Measurements from ENCODE around the gene CLEC2A.
A peak's percentile ranks its signal among the peaks of the same experiment; 100 is the strongest.

The CLEC2A gene

DNA sequence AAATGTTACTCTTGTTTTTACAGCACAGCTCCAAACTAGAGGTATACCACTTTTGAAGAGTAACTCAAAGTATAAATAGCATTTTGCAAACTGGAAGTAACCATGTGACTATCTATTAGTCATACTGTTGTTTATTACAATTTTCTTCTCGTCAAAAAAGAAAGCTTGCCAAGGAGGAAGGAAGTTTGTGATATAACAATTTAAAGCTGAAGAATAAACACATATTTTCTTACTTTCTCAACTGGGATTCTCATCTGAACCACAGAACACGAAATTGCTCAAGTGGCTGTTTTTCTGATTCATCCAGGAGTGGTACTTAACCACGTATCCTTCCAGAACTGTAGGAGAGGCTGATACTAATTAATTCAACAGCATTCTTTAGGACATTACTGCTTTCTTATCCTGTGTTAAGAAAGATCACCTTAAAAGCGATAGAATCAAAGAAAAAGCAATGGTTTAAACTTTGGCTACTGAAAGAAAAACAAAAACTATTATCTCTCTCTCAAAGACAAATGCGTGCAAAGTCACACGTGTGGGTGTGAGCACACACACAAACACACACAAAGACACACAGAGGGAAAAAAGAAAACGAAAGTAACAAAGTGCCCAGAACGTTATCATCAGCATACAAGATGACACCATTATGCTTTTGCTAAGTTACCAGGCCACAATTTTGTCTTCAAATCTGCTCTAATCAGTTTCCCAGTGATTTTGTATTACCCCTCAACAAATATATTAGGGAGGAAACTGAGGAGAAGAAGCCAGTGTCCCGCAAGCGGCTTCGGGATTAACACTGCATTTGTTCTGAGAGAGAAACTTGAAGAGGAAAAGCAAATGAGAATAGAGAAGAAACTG, 62.6 kb downstream of the CLEC2A start, which contains the start of gene CLEC2B:
CLEC2B (minus strand) TSS at position 48 of the 855 bp plus-strand sequence.
- peaks cover 8% of the 10 kb centered on the region; the same call in 1 of the 2 replicates for H3K4me1 ChIP-seq
- H3K4me2 ChIP-seq = peak within 1 kb of the TSS; percentile 59
- peaks cover 56% of the 10 kb centered on the region for H3K27me3 ChIP-seq
- no peaks in the 10 kb centered on the region for H3K36me3 ChIP-seq
- 0 out of 2 replicates have a peak, but pooled peaks cover 4% of the 10 kb centered on the region for H3K9me3 ChIP-seq
- no peak within 1 kb of the TSS for H3K9ac ChIP-seq
- peak within 1 kb of the TSS; percentile 44 for H3K4me3 ChIP-seq
- peaks cover 34% of the 10 kb centered on the region for H4K20me1 ChIP-seq
- TF ChIP-seq Cebpa-rat (IDR thresholded peaks at IDR 0.05) = no peak
- no peak within 1 kb of the TSS for H3K27ac ChIP-seq

GRCh38 chr12:9868951-9869306, 63.2 kb downstream of the CLEC2A start:
- Histone ChIP-seq H3K4me3 (no peak overlapping the region), H3K27ac (no peak overlapping the region), H3K4me1 (peaks cover 8% of the 10 kb centered on the region; the same call in 1 of the 2 replicates), H4K20me1 (peaks cover 34% of the 10 kb centered on the region), H3K4me2 (no peak overlapping the region), H3K9ac (no peak overlapping the region), H3K9me3 (0 out of 2 replicates have a peak, but pooled peaks cover 5% of the 10 kb centered on the region), H3K27me3 (peaks cover 56% of the 10 kb centered on the region), H3K36me3 (no peaks in the 10 kb centered on the region)
- TF ChIP-seq Cebpa-rat (IDR thresholded peaks at IDR 0.05) = no peak

GRCh38 chr12:9868311-9868801, 63.8 kb downstream of the CLEC2A start:
- no peak overlapping the region for H3K27ac ChIP-seq
- H3K9me3 ChIP-seq = 0 out of 2 replicates have a peak, but pooled peaks cover 9% of the 10 kb centered on the region
- peaks cover 8% of the 10 kb centered on the region; the same call in 1 of the 2 replicates for H3K4me1 ChIP-seq
- no peak for TF ChIP-seq Cebpa-rat (IDR thresholded peaks at IDR 0.05)
- H3K36me3 ChIP-seq = no peaks in the 10 kb centered on the region
- H3K27me3 ChIP-seq = peaks cover 56% of the 10 kb centered on the region
- H4K20me1 ChIP-seq = peaks cover 34% of the 10 kb centered on the region
- no peak overlapping the region for H3K9ac ChIP-seq
- H3K4me3 ChIP-seq = no peak overlapping the region
- H3K4me2 ChIP-seq = no peak overlapping the region

DNA sequence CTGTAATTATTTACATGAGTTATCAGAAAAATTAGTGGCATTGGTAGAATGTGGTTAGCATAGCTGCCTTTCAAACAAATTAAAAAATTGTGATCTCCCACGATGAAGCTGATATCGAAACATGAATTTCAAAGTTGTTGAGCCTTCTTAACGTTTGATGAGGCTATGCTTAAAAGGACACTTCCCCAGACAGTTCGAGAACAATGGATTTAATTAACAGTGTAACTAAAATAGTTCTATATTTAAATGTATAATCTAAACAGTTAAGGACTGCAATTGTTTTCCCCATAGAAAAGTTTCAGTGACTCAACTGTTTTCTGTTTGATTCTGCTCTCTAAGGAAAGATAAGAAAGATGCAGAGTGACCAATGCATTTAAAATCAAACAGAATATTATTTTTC, 64.6 kb downstream of the CLEC2A start:
- H3K36me3 ChIP-seq = no peaks in the 10 kb centered on the region
- H3K4me1 ChIP-seq = peaks cover 8% of the 10 kb centered on the region; the same call in 1 of the 2 replicates
- H3K4me2 ChIP-seq = no peak overlapping the region
- H3K9me3 ChIP-seq = 0 out of 2 replicates have a peak, but pooled peaks cover 9% of the 10 kb centered on the region
- H3K4me3 ChIP-seq = no peak overlapping the region
- peaks cover 34% of the 10 kb centered on the region for H4K20me1 ChIP-seq
- H3K9ac ChIP-seq = no peak overlapping the region
- TF ChIP-seq Cebpa-rat (IDR thresholded peaks at IDR 0.05) = no peak
- H3K27ac ChIP-seq = no peak overlapping the region
- peaks cover 56% of the 10 kb centered on the region for H3K27me3 ChIP-seq

DNA sequence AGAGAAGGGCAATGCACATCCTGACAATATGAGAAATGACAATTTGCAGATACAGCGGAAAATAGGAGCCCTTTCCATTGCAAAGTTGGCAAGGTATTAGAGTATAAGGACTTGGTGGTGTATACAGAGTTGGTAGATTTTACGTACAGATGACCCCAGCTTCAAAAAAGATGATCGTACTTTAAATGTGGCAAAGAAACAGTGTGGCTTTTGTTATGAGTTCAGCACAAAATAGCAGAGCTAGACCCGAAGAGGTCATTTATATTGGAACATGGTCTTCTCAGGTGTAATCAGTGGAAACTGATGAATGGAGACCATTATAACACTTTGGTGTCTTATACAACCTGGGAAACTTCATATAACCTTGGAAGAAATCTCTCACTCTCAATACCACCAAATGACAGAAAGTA, 65.3 kb downstream of the CLEC2A start:
- H3K9ac ChIP-seq = no peak overlapping the region
- H3K4me1 ChIP-seq = peaks cover 8% of the 10 kb centered on the region; the same call in 1 of the 2 replicates
- no peak overlapping the region for H3K27ac ChIP-seq
- H3K27me3 ChIP-seq = peaks cover 56% of the 10 kb centered on the region
- no peak for TF ChIP-seq Cebpa-rat (IDR thresholded peaks at IDR 0.05)
- H3K36me3 ChIP-seq = no peaks in the 10 kb centered on the region
- peaks cover 34% of the 10 kb centered on the region for H4K20me1 ChIP-seq
- no peak overlapping the region for H3K4me2 ChIP-seq
- H3K4me3 ChIP-seq = no peak overlapping the region
- 0 out of 2 replicates have a peak, but pooled peaks cover 9% of the 10 kb centered on the region for H3K9me3 ChIP-seq

GRCh38 chr12:9864913-9865675, 67.1 kb downstream of the CLEC2A start:
- Histone ChIP-seq H3K9ac (no peak overlapping the region), H3K27ac (no peak overlapping the region)
- TF ChIP-seq Cebpa-rat (IDR thresholded peaks at IDR 0.05) = no peak

More at GRCh38 chr12:9864913-9865675, 67.1 kb downstream of the CLEC2A start:
- Histone ChIP-seq H3K4me3 (no peak overlapping the region), H3K36me3 (no peaks in the 10 kb centered on the region), H3K4me2 (no peak overlapping the region), H3K4me1 (peaks cover 8% of the 10 kb centered on the region; the same call in 1 of the 2 replicates), H3K27me3 (peaks cover 51% of the 10 kb centered on the region), H3K9me3 (0 out of 2 replicates have a peak, but pooled peaks cover 9% of the 10 kb centered on the region), H4K20me1 (peaks cover 32% of the 10 kb centered on the region)
